ENCODE data around the gene CLEC4E. TPM values are rescaled to one million over a fixed set of nuclear protein-coding genes. Genes with fewer than 3 reads are reported as not detected.

CLEC4E gene
- total RNA-seq, 2 experiments from 2014 or later, result not detected

DNA sequence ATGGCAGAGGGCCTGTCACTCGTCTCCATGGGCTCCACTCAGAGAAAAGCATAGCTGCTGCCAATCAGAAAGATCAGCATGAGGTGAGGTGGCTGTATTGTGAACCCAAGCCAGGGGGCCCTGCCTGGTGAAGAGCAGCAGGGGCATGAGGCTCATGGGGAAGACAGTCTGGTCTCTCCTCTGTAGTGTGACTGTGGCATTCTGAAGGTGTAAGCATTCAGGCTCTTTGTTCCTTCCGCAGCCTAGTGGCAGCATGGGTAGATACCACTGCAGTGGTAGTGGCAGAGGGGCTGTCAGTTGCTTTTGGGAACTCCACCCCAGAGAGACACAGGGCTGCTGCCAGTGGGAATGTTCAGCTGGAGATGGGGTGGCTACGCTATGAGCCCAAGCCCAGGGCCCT lies 32.5 kb downstream of the CLEC4E start:
- CTCF ChIA-PET, result no interaction called here
- H3K27me3 Mint-ChIP-seq, result peaks cover 4% of the 10 kb centered on the region
- Histone ChIP-seq H3K27ac (ENCODE audit: low read depth in 1 of 2, low read length in 2 of 2) (no peak overlapping the region), H3K4me3 (ENCODE audit: low read length) (no peak overlapping the region), H3K4me1 (ENCODE audit: insufficient read depth, low read length) (peaks cover 8% of the 10 kb centered on the region), H3K9me3 (ENCODE audit: control insufficient read depth in 1 of 2, insufficient read depth in 1 of 2, low read length in 2 of 2) (peaks cover 0 to 4% of the 10 kb centered on the region in 2 experiments), H3K36me3 (ENCODE audit: insufficient read depth, low read length) (no peaks in the 10 kb centered on the region), H3K27me3 (ENCODE audit: control insufficient read depth in 1 of 2, insufficient read depth in 2 of 2, low read length in 2 of 2) (no peaks in the 10 kb centered on the region)
- intact Hi-C loops (cut with DNase I, micrococcal nuclease), result no loop called here
- ATAC-seq (ENCODE audit: poor library complexity) (no peak), DNase-seq (no peak)
- H3K4me3 Mint-ChIP-seq, result no peak overlapping the region
- no peaks in the 10 kb centered on the region for H3K4me1 Mint-ChIP-seq (ENCODE audit: low read depth)
- H3K9me3 Mint-ChIP-seq, result no peaks in the 10 kb centered on the region
- POLR2A ChIA-PET, result no interaction called here
- no peaks in the 10 kb centered on the region for H3K36me3 Mint-ChIP-seq (ENCODE audit: low read depth)
- no peak for TF ChIP-seq CTCF (IDR thresholded peaks at IDR 0.05)
- no peak overlapping the region for H3K27ac Mint-ChIP-seq

GRCh38 chr12:8507596-8507995 lies 33.1 kb downstream of the CLEC4E start:
- ChIA-PET CTCF (no interaction called here), POLR2A (no interaction called here)
- Histone ChIP-seq H3K36me3 (ENCODE audit: insufficient read depth, low read length) (no peaks in the 10 kb centered on the region), H3K4me3 (ENCODE audit: low read length) (no peak overlapping the region), H3K27ac (ENCODE audit: low read depth in 1 of 2, low read length in 2 of 2) (no peak overlapping the region), H3K9me3 (ENCODE audit: control insufficient read depth in 1 of 2, insufficient read depth in 1 of 2, low read length in 2 of 2) (peaks cover 0 to 4% of the 10 kb centered on the region in 2 experiments), H3K4me1 (ENCODE audit: insufficient read depth, low read length) (peaks cover 8% of the 10 kb centered on the region), H3K27me3 (ENCODE audit: control insufficient read depth in 1 of 2, insufficient read depth in 2 of 2, low read length in 2 of 2) (no peaks in the 10 kb centered on the region)
- no peaks in the 10 kb centered on the region for H3K9me3 Mint-ChIP-seq
- ATAC-seq (ENCODE audit: poor library complexity), result no peak
- intact Hi-C loops (cut with DNase I, micrococcal nuclease), result no loop called here
- no peak overlapping the region for H3K4me3 Mint-ChIP-seq
- no peak overlapping the region for H3K27ac Mint-ChIP-seq
- no peaks in the 10 kb centered on the region for H3K4me1 Mint-ChIP-seq (ENCODE audit: low read depth)
- H3K27me3 Mint-ChIP-seq, result peaks cover 4% of the 10 kb centered on the region
- TF ChIP-seq CTCF (IDR thresholded peaks at IDR 0.05), result no peak
- no peaks in the 10 kb centered on the region for H3K36me3 Mint-ChIP-seq (ENCODE audit: low read depth)
- no peak for DNase-seq

GRCh38 chr12:8504351-8504750 lies 36.4 kb downstream of the CLEC4E start:
- Mint-ChIP-seq H3K27me3 (no peaks in the 10 kb centered on the region), H3K36me3 (ENCODE audit: low read depth) (no peaks in the 10 kb centered on the region), H3K9me3 (no peaks in the 10 kb centered on the region), H3K27ac (no peak overlapping the region), H3K4me3 (no peak overlapping the region), H3K4me1 (ENCODE audit: low read depth) (peaks cover 6% of the 10 kb centered on the region)
- H3K27me3 ChIP-seq (ENCODE audit: control insufficient read depth in 1 of 2, insufficient read depth in 2 of 2, low read length in 2 of 2), result no peaks in the 10 kb centered on the region
- POLR2A ChIA-PET, result no interaction called here
- H3K36me3 ChIP-seq (ENCODE audit: insufficient read depth, low read length), result no peaks in the 10 kb centered on the region
- peaks cover 0 to 4% of the 10 kb centered on the region in 2 experiments for H3K9me3 ChIP-seq (ENCODE audit: control insufficient read depth in 1 of 2, insufficient read depth in 1 of 2, low read length in 2 of 2)
- TF ChIP-seq CTCF (IDR thresholded peaks at IDR 0.05), result no peak
- intact Hi-C loops (cut with DNase I, micrococcal nuclease), result no loop called here
- H3K4me1 ChIP-seq (ENCODE audit: insufficient read depth, low read length), result peaks cover 10% of the 10 kb centered on the region
- DNase-seq (no peak), ATAC-seq (ENCODE audit: poor library complexity) (no peak)
- H3K27ac ChIP-seq (ENCODE audit: low read depth in 1 of 2, low read length in 2 of 2), result no peak overlapping the region
- CTCF ChIA-PET, result interaction anchor here (1.1 kb wide), 1 partner anchor 12 kb away, joined by 3 read pairs; no protein-coding TSS in a partner anchor
- H3K4me3 ChIP-seq (ENCODE audit: low read length), result no peak overlapping the region

Data from CD4-positive, alpha-beta T cell (primary cell).